ENCODE data around the gene UGT1A6.

- TF ChIP-seq, protein P1, sequence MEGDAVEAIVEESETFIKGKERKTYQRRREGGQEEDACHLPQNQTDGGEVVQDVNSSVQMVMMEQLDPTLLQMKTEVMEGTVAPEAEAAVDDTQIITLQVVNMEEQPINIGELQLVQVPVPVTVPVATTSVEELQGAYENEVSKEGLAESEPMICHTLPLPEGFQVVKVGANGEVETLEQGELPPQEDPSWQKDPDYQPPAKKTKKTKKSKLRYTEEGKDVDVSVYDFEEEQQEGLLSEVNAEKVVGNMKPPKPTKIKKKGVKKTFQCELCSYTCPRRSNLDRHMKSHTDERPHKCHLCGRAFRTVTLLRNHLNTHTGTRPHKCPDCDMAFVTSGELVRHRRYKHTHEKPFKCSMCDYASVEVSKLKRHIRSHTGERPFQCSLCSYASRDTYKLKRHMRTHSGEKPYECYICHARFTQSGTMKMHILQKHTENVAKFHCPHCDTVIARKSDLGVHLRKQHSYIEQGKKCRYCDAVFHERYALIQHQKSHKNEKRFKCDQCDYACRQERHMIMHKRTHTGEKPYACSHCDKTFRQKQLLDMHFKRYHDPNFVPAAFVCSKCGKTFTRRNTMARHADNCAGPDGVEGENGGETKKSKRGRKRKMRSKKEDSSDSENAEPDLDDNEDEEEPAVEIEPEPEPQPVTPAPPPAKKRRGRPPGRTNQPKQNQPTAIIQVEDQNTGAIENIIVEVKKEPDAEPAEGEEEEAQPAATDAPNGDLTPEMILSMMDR (conservative IDR thresholded peaks at IDR 0.05; ENCODE audit: low read depth, low read length): no peak
- TF ChIP-seq EZH2 (IDR thresholded peaks at IDR 0.05; ENCODE audit: low read length, unreplicated experiment) (no peak), EZH2phosphoT487 (IDR thresholded peaks at IDR 0.05; ENCODE audit: borderline replicate concordance, low read length) (no peak)
These were observed 1.3 kb downstream of the UGT1A6 start for GRCh38 chr2:233693963-233694362.

Measured in PC-3 (cell line).